HG03439 (cell line): ENCODE data around the gene GFY.
A peak's percentile ranks its signal among the peaks of the same experiment; 100 is the strongest.
"Not testable (repeated sequence)": the region's sequence is repeated elsewhere in the genome, so short reads cannot be mapped to it uniquely, and the experiment has no call there.

ENCODE experiments used
- ATAC-seq: cut with Tn5 transposase; IDR thresholded peaks from one replicate; pipeline ENCODE4 v1.9.1; 2021; ENCODE audit warnings: mild to moderate bottlenecking, moderate library complexity; ENCODE audit not compliant: unreplicated experiment

GFY gene

DNA sequence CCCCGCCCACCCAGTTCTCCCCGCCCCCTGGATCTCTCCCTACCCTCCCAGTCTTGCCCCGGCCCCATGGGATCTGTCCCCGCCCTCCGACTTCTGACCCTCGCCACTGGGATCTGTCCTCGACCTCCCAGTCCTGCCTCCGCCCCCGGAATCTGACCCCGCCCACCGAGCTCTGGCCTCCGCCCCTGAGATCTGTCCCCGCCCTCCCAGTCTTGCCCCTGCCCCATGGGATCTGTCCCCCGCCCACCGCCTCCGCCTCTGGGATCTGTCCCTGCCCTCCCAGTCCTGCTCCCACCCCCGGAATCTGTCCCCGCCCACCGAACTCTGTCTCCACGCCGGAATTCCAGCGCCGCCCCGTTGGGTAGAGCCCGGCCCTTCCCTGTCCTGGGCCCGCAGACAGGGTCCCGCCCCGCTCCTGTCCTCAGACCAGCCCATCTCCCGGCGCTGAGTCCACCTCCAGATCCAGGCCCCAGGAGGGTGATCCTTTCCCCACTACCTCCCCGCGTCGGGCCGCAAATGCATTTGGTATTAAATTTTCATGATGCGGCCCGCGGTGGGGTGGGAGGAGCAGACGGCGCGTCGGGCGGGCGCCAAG is 17.7 kb downstream of the GFY start:
- peak; percentile 8 for ATAC-seq

GRCh38 chr19:49443366-49444099 is 18.3 kb downstream of the GFY start:
- ATAC-seq = peak; percentile 78

DNA sequence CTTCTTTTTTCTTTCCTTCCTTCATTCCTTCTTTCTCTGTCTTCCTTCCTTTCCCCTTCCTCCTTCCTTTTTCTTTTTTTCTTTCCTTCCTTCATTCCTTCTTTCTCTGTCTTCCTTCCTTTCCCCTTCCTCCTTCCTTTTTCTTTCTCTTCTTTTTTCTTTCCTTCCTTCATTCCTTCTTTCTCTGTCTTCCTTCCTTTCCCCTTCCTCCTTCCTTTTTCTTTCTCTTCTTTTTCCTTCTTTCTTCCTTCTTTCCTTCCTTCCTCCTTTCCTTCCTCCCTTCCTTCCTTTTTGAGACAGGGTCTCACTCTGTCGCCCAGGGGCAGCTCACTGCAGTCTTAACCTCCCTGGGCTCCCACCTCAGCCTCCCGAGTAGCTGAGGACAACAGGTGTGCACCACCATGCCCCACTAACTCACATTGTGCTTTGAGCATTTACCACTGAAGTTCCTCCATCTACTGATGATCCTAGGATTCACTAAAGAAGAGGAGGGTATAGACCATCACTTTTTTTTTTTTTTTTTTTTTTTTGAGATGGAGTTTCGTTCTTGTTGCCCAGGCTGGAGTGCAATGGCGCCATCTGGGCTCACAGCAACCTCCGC is 19.0 kb downstream of the GFY start:
- ATAC-seq = not testable (repeated sequence)

GRCh38 chr19:49445997-49446396 is 20.8 kb downstream of the GFY start:
- no peak for ATAC-seq

GRCh38 chr19:49447485-49448431 is 22.6 kb downstream of the GFY start:
- ATAC-seq = no peak

DNA sequence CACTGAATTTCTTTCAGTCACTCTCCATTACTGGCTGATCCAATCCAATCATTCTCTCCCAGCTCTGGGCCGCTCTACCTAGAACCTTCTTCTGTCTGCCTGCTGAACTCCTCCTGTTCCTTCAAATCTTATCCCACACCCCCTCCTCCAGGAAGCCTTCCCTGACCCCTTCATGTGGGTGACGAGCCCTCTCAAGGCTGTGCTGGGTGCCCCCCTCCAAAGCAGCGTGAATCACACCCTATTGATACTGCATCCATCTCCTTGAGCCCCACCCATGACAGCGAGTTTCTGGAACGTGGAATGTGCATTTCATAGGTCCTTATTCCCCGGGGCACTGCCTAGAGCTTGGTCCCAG is 23.2 kb downstream of the GFY start:
- ATAC-seq = no peak

- ATAC-seq = no peak
These were observed 25.2 kb downstream of the GFY start for GRCh38 chr19:49450405-49450804.

- peak; percentile 47 for ATAC-seq
These were observed 26.4 kb downstream of the GFY start, which contains the start of gene PIH1D1 for GRCh38 chr19:49451430-49452181. Gene PIH1D1 (minus strand): TSS chr19:49451814. CDS start chr19:49451574, 240 bp downstream.

DNA sequence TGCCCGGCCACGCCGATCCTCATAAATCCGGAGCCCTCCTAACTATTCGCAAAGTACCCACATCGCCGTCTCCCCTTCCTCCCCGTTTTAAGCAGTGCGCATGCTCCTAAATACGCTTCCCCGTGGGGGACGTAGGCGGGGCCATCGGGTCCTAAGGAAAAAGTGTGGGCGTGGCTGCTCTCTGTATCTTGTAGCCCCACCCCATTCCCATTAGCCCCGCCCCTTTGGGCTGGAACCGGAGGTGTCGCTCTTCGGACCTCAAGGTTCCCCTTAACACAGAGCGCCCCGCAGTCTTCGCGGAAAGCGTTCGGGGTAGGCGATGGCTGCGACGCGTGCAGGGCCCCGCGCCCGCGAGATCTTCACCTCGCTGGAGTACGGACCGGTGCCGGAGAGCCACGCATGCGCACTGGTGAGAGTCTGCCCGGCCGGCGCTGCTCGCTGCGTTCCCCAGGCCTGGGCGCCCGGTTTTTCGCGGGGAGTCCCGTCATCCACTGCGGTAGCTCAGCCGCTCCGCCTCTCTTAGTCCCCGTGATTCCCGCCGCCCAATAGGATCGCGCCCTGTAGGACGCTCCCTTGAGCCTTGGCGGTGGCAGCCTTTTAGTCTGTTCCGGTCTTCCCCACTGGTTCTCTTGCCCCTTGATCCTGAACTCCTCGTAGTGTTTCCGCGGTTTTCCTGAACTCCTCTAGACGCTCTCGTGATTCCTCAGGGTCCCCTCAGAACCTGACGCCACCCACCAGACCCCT is 28.0 kb downstream of the GFY start, which contains the start of gene ALDH16A1:
Gene ALDH16A1, plus strand, starts transcription at position 213 of the 744 bp plus-strand sequence. Its CDS starts 107 bp downstream, at position 320.
- ATAC-seq = peak; percentile 86

GRCh38 chr19:49453757-49454240 is 28.6 kb downstream of the GFY start:
- no peak for ATAC-seq

DNA sequence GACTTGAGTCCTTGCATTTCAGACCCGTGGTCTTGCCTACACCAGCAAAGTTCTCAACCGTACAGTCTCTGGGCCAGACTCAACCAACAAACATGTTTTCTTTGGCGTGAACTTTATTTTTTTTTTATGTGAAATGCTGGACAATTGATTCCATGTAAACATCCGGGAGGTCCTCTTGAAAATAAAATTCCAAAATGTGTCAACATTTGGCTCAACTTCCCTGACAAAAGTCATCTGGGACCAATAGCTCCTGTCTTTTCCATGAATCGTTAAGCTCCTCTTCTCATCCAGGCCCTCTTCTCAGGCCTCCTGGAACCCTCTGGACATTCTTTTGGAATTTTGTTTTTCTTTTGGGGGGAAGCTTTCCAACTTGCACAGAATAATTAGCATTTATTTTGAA is 30.6 kb downstream of the GFY start:
- ATAC-seq = no peak

- no peak for ATAC-seq
These were observed 31.1 kb downstream of the GFY start for GRCh38 chr19:49456326-49456725.

- no peak for ATAC-seq
These were observed 33.3 kb downstream of the GFY start for GRCh38 chr19:49458567-49458903.

- no peak for ATAC-seq
These were observed 34.2 kb downstream of the GFY start for GRCh38 chr19:49459388-49459787.

DNA sequence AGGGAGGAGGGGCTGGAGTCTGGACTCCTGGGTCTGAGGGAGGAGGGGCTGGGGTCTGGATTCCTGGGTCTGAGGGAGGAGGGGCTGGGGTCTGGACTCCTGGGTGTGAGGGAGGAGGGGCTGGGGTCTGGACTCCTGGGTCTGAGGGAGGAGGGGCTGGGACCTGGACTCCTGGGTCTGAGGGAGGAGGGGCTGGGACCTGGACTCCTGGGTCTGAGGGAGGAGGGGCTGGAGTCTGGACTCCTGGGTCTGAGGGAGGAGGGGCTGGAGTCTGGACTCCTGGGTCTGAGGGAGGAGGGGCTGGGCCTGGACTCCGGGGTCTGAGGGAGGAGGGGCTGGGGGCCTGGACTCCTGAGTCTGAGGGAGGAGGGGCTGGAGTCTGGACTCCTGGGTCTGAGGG is 35.9 kb downstream of the GFY start:
- not testable (repeated sequence) for ATAC-seq

GRCh38 chr19:49461656-49462055 is 36.5 kb downstream of the GFY start:
- ATAC-seq = no peak

DNA sequence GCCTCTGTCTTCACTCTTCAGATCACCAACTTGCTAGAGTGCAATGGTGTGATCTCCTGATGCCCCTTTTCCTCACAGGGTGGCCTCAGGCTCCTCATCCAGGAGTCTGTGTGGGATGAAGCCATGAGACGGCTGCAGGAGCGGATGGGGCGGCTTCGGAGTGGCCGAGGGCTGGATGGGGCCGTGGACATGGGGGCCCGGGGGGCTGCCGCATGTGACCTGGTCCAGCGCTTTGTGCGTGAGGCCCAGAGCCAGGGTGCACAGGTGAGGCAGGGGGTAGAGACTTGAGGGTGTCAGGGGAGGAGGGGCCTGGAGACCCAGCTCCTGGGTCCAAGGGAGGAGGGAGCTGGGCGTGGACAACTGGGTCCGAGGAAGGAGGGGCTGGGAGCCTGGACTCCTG is 37.3 kb downstream of the GFY start:
- no peak for ATAC-seq

GRCh38 chr19:49463960-49464740 is 39.0 kb downstream of the GFY start:
- ATAC-seq = no peak

DNA sequence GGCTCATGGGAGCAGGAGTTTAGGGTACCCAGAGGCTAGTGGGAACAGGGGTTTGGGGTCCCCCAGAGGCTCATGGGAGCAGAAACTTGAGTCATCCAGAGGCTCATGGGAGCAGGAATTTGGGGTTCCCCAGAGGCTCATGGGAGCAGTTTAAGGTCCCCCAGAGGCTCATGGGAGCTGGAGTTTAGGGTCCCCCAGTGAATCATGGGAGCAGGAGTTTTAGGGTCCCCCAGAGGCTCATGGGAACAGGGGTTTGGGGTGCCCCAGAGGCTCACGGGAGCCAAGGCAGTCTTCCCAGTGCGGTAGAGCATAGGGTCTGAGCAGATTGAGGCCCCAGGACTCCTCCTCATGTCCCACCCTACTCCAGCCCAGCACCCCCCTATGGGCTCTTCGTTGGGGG is 40.2 kb downstream of the GFY start:
- ATAC-seq = no peak
